Coronary artery (tissue), 2 donors: ENCODE data around the gene TAF6.

Source experiments
- DNase-seq: peaks from one replicate; pipeline ENCODE4 v3.0.0-alpha.2; 2017; ENCODE audit warnings: low spot score
- H3K27ac ChIP-seq, 2 donors: fragments of 200-600 bp; sonication (generic); one replicate each; pipeline ENCODE4 v1.5.1; 2016 to 2019
- H3K4me3 ChIP-seq: fragments of 200-600 bp; sonication (generic); 2 replicates; pipeline ENCODE4 v1.5.1; 2016; ENCODE audit warnings: mild to moderate bottlenecking, moderate library complexity
- CTCF ChIP-seq: fragments of 200-600 bp; sonication (generic); IDR thresholded peaks from one replicate; pipeline ENCODE4 v1.5.1; 2019; ENCODE audit warnings: antibody characterized with exemption

Gene TAF6

GRCh38 chr7:100077205-100077604 is 42.0 kb downstream of the TAF6 start:
- Histone ChIP-seq H3K27ac (no peak overlapping the region), H3K4me3 (no peak overlapping the region)
- no peak for DNase-seq
- TF ChIP-seq CTCF = no peak

GRCh38 chr7:100075418-100075817 is 43.7 kb downstream of the TAF6 start:
- no peak for TF ChIP-seq CTCF
- Histone ChIP-seq H3K27ac (no peak overlapping the region), H3K4me3 (no peak overlapping the region)
- no peak for DNase-seq

GRCh38 chr7:100074841-100075240 is 44.3 kb downstream of the TAF6 start:
- no peak for TF ChIP-seq CTCF
- Histone ChIP-seq H3K27ac (no peak overlapping the region), H3K4me3 (no peak overlapping the region)
- no peak for DNase-seq

GRCh38 chr7:100072462-100072861 is 46.7 kb downstream of the TAF6 start:
- Histone ChIP-seq H3K4me3 (no peak overlapping the region), H3K27ac (no peak overlapping the region)
- no peak for DNase-seq
- TF ChIP-seq CTCF = no peak

- no peak for DNase-seq
- no peak overlapping the region for H3K27ac ChIP-seq
- no peak for TF ChIP-seq CTCF
- peak overlapping the region; percentile 1 for H3K4me3 ChIP-seq
Measured at GRCh38 chr7:100071018-100071723, 48.0 kb downstream of the TAF6 start.

- no peak for DNase-seq
- TF ChIP-seq CTCF = no peak
- no peak overlapping the region for H3K27ac ChIP-seq
- H3K4me3 ChIP-seq = no peak overlapping the region
Measured at GRCh38 chr7:100069991-100070390, 49.2 kb downstream of the TAF6 start.

- no peak overlapping the region for H3K27ac ChIP-seq
- no peak overlapping the region for H3K4me3 ChIP-seq
- no peak for DNase-seq
- TF ChIP-seq CTCF = no peak
Measured at GRCh38 chr7:100066953-100067352, 52.2 kb downstream of the TAF6 start.
